GM04504 (cell line): Measurements from ENCODE around the gene TMEM158.

Experiments
- DNase-seq: peaks from one replicate; pipeline ENCODE4 v3.0.0-alpha.2; 2012; ENCODE audit warnings: low read depth

TMEM158 gene

GRCh38 chr3:45232521-45232920 is 6.4 kb upstream of the TMEM158 start:
- DNase-seq: no peak

DNA sequence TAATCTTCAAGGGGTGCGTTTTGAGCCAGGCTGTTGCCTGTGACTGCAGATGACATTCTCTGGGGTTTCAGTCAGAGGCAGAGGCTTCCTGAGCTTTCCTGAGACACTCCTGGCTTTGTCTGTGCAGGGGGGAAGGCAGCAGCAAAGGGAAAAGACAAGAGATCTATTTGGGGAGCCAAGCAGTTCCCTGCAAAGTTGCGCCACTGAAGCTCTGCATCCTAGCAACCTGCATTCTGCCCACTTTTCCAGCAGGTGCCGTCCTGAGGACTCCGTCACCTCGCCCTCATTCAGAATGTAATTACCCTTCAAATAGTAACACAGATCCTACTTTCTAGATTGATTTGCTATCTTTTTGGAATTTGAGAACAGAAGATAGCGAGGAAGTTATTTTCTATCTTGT is 1.9 kb upstream of the TMEM158 start:
- no peak for DNase-seq

DNA sequence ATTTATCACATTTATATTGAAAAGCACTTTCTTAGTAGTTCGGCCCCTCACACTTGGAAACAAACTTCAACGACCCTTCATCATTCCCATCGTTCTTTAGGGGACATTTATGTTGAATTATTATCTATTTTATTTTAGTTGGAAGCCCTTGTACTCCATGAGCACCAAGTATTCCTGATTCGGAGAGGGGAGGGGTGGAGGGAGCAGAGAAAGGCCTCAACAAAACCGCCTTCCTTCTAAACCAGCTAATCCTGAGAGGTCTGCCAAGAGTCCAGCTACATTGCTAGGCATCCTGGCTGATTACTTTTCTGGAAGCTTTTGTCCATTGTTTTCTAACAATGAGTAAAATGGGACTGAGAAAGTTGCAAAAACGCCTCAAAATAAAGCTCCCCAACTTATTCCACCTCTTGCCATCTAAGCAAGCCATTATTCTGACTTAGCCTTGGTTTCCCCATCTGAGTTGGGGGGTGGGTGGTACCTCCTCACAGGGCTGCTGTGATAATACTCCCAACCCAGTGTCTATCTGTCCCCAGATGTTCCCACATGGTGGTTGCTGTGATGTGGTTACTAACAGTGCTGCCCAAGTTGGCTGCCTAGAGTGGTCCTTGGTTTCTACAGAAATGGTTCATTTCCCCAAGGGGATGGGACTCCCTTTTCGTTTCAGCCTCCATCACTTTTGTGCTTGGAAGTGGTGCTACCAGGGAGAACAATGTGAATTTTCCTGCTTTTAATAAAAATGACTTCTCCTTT is 1.2 kb upstream of the TMEM158 start:
- no peak for DNase-seq

DNA sequence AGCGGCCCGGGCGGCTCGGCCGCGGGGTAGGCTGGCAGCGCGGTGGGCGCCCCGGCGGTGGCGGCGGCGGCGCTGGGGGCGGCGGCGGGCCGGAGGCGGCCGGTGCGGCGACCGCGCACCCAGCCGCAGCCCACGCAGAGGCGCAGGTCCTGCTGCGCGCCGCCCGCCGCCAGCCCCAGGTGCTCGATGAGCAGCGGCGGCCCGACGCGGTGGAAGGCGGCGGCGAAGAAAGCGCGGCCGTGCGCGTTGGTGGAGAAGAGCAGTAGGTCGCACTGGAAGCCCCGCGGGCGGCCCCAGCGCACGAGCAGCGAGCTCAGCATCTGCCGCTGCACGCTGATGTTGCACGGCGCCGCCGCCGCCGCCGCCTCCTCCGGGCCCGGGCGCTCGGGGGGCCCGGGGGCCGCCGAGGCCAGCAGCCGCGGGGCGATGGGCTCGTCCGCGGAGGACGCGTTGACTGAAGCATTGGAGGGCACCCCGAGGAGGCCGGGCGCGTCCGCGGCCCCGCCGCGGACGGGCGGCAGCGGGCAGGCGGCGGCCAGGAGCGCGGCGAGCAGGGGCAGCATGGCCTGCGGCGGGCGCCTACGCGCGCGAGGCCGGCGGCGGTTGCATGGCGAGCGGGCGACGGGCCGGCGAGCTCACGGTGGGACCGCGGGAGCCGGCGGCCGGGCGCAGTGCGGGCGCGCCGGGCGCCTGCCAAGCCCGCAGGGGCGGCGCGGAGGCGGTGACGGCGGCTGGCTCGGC is 452 bp downstream of the TMEM158 start:
- DNase-seq: no peak

- no peak for DNase-seq
Measured at GRCh38 chr3:45224824-45225464, 1.1 kb downstream of the TMEM158 start.

- no peak for DNase-seq
Measured at GRCh38 chr3:45223889-45224727, 2.0 kb downstream of the TMEM158 start.

GRCh38 chr3:45219694-45220093 is 6.4 kb downstream of the TMEM158 start:
- DNase-seq: no peak

- DNase-seq: no peak
Measured at GRCh38 chr3:45218578-45219390, 7.3 kb downstream of the TMEM158 start.

- DNase-seq: no peak
Measured at GRCh38 chr3:45216021-45216609, 10.0 kb downstream of the TMEM158 start.

DNA sequence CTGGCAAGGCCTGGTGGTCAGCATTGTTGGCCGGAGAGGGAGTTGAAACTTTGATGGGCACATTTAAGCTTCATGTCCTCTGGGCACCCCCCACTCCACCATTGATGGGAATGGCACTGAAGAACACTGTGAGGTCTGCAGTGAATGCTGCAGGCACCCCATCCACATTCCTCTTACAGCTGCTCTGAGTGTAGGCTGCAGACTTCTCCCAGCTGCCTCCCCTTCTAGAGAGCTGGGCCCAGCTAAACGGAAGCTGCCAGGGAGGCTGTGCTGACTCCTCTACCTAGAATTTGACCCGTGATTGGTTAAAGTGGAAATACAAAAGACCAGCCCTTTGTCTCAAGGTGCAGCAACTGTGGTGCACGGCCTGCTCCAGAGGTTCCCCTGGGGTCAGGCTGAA is 10.6 kb downstream of the TMEM158 start:
- no peak for DNase-seq

GRCh38 chr3:45214061-45214680 is 11.9 kb downstream of the TMEM158 start:
- no peak for DNase-seq

GRCh38 chr3:45212095-45212468 is 14.0 kb downstream of the TMEM158 start:
- no peak for DNase-seq

DNA sequence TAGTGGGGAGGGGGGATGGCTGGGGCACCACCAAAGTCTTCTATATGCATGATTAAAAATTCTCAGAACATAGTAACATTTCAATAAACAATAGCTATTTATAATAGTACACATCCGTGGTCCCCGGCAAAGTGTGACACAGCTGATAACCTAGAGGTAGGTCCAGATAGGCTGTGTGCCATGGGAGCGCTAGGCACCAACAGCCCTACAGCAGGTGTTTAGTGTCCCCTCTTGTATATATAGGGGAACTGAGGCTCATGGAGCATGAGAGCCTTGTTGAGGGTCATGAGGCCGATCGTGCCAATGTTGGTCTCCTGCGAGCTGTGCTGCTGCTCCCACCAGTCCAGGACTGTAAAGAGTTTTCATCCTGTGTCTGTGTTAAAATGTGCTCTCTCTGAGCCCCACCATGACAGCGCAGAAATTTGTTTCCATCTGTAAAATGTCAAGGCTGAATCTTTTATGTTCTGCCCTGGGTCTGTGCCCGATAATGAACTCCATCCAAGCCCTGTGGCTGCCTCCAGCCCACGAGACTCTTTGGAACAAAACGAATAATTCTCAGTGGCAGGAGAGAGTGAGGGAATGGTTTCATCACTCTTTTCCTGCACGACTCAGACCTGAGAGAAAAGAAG is 14.5 kb downstream of the TMEM158 start:
- DNase-seq: no peak

DNA sequence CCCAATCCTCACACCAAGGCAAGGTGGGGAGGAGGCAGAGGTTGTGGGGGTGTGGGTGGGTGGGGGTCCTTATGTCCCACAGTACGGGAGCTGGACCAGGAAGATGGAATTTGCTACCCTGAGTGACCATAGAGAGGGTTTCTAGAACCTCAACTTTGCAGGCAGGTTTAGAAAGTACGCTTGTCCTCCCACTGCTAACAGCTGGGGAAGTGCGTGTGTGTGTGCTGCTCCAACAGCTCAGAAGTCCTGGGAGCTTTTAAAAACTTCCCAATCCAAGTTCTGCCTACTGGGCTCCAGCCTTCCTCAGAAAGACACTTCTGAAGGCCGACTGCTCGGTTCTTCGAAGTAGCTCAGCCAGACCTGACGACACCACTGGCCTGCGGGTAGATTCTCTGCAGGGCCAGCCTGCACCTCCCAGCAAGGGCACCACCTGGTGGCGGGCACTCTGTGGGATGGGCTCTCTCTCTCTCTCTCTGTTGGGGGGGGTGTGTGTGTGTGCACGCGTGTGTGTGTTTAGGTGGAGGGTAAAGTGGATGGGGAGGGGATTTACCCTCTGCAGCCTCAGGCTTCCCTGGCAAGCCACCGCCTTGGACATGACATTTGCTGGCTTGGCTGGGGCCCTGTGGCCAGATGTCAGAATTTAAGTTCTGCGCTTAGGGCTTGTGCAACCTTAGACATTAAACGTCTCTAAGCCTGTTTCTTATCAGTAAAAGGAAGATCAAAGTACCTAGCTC is 15.6 kb downstream of the TMEM158 start:
- DNase-seq: no peak

DNA sequence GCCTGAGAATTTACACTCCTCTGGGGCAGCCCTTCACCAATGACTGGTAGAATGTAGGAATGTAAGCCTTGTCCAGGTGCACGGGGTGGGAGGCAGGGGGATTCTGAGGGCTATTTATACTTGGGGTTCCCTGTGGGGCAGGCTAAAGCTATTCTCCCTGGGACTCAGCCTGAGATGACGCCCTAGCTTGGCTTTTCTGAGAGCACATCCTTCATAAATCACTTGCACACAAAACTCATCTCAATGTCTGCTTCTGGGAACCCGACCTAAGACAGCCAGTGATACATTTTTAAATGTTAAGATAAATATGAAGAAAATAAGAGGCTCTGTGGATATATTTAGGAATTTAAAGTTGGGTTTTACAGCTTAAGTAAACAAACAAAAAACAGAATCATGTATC is 16.6 kb downstream of the TMEM158 start:
- DNase-seq: no peak

- no peak for DNase-seq
Measured at GRCh38 chr3:45208586-45208985, 17.5 kb downstream of the TMEM158 start.

- DNase-seq: no peak
Measured at GRCh38 chr3:45207446-45207845, 18.6 kb downstream of the TMEM158 start.

GRCh38 chr3:45205126-45205525 is 21.0 kb downstream of the TMEM158 start:
- DNase-seq: no peak

DNA sequence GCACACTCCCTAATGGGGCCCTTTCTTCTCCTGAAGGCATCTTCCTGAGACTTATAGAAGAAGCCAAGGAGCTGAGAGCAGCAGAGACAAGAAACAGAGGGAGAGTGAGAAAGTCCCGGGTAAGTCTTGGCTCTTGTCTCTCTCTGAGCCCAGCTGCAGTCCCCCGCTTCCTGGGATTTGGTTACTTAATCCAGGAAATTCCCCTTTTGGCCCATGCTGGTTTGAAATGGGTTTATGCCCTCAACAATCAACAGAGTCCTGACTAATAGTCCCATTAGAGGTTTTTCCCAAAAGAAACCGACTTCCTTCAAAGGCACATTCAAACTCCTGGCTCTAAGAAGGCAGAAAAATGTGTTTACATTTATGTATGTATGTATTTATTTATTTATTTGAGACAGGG is 22.0 kb downstream of the TMEM158 start:
- no peak for DNase-seq
